Brain microvascular endothelial cell (primary cell): ENCODE results near the gene CDRT15.

Experiments used
- DNase-seq: peaks from one replicate; pipeline ENCODE4 v3.0.0-alpha.2; 2020
- H3K27ac ChIP-seq: fragments of 250-450 bp; sonication (Bioruptor Pico); 2 replicates; pipeline ENCODE4 v1.5.1; 2020; ENCODE audit warnings: mild to moderate bottlenecking, moderate library complexity
- H3K27me3 ChIP-seq: fragments of 250-450 bp; sonication (Bioruptor Pico); replicated peaks from 2 replicates; pipeline ENCODE4 v1.5.1; 2020; ENCODE audit warnings: mild to moderate bottlenecking
- H3K36me3 ChIP-seq: fragments of 250-450 bp; sonication (Bioruptor Pico); replicated peaks from 2 replicates; pipeline ENCODE4 v1.5.1; 2020; ENCODE audit warnings: mild to moderate bottlenecking
- H3K4me3 ChIP-seq: 2 replicates; pipeline ENCODE4 v1.5.1; 2011; ENCODE audit warnings: low read depth, mild to moderate bottlenecking, control low read depth, low read length, moderate library complexity
- in situ Hi-C: cut with HindIII; loops from 2 replicates; pipeline ENCODE4 v1.10.0; 2017; ENCODE audit warnings: low sequenced_read_pairs, low pct_ligation_motif_present
- TF ChIP-seq, protein P1 (sequence below): IDR thresholded peaks from 2 replicates; pipeline ENCODE4 v1.5.1; 2011; ENCODE audit warnings: low read depth, mild to moderate bottlenecking, moderate library complexity, low read length, control low read depth, inconsistent platforms; ENCODE audit errors: missing control alignments

The CDRT15 gene

DNA sequence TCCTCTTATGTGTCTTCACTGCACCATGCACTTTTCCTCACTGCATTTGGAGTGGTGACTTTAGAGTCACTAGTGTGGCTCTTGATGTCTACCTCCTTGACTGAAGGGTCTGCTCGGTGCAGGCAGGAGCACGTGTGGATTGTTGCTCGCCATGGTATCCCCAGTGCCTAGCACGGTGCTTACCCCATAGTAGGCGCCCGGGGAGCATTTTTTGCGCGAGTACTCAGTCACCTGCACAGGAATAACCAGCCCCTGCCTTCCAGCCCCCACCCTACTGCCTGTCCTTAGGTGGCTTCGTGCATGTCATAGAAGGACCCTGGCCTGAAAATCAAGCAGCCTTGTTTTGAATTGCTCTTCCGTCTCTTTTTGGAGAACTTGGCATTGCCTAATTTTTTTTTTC, 31.3 kb downstream of the CDRT15 start:
- H3K4me3 ChIP-seq, result no peak overlapping the region
- no peaks in the 10 kb centered on the region for H3K36me3 ChIP-seq
- in situ Hi-C loops, result no loop called here
- no peaks in the 10 kb centered on the region for H3K27me3 ChIP-seq
- no peak overlapping the region for H3K27ac ChIP-seq
- DNase-seq, result no peak
- TF ChIP-seq, protein P1, sequence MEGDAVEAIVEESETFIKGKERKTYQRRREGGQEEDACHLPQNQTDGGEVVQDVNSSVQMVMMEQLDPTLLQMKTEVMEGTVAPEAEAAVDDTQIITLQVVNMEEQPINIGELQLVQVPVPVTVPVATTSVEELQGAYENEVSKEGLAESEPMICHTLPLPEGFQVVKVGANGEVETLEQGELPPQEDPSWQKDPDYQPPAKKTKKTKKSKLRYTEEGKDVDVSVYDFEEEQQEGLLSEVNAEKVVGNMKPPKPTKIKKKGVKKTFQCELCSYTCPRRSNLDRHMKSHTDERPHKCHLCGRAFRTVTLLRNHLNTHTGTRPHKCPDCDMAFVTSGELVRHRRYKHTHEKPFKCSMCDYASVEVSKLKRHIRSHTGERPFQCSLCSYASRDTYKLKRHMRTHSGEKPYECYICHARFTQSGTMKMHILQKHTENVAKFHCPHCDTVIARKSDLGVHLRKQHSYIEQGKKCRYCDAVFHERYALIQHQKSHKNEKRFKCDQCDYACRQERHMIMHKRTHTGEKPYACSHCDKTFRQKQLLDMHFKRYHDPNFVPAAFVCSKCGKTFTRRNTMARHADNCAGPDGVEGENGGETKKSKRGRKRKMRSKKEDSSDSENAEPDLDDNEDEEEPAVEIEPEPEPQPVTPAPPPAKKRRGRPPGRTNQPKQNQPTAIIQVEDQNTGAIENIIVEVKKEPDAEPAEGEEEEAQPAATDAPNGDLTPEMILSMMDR, result no peak

DNA sequence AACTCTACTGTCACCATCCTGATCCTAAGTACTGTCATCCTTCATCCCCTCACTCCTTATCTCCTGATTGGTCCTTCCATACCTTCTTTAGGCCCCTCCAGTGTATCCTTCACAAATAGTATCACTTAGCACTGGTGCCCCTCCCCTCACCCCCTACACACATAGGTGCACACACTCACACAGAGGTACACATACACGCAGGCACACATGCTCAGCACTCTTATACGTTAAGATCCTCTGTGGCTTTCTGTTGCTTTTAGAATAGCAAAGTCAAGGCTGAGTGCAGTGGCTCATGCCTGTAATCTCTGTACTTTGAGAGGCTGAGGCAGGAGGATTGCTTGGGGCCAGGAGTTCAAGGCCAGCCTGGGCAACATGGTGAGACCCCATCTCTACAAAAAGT, 32.1 kb downstream of the CDRT15 start:
- no peaks in the 10 kb centered on the region for H3K36me3 ChIP-seq
- H3K4me3 ChIP-seq, result no peak overlapping the region
- TF ChIP-seq, protein P1, result no peak
- no peaks in the 10 kb centered on the region for H3K27me3 ChIP-seq
- no peak overlapping the region for H3K27ac ChIP-seq
- no peak for DNase-seq
- in situ Hi-C loops, result no loop called here

DNA sequence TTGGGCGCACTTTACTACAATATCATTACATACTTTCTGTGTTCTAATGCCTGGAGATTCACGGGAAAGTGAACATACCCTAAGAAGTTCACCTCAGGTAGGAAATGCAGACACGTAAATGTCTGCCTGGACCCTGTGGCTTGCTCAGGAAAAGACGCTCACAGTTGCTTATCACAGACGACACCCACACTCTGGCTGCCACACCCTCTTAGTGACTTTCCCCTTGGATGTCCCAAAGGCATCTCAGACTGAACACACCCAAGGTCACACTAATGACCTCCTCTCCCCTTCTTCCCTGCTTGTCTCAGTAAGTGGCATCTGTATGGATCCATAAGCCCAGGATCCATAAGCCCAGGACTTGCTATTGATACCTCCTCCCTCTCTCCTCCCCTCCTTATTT, 32.6 kb downstream of the CDRT15 start:
- Histone ChIP-seq H3K36me3 (no peaks in the 10 kb centered on the region), H3K27ac (no peak overlapping the region), H3K27me3 (no peaks in the 10 kb centered on the region), H3K4me3 (no peak overlapping the region)
- in situ Hi-C loops, result no loop called here
- DNase-seq, result no peak
- TF ChIP-seq, protein P1, result no peak

DNA sequence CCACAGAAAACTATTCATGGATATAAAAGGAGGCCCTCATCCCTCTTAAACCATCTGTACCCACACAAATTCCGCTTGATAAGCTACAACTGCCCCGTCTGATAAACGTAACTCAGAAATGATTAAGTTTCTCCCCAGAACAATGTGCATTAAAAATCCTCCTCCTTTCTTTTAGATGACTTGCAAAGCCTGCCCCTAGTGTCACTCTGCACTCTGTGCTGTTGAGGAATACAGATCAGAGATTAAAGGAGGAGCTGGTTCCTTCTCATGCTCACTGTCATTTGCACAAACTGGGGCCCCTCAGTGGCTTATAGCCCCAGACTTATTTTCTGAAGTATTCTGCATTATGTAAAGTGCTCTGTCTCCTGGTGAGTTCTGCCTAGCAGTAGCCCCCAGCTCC, 33.3 kb downstream of the CDRT15 start:
- in situ Hi-C loops, result no loop called here
- no peak overlapping the region for H3K27ac ChIP-seq

DNA sequence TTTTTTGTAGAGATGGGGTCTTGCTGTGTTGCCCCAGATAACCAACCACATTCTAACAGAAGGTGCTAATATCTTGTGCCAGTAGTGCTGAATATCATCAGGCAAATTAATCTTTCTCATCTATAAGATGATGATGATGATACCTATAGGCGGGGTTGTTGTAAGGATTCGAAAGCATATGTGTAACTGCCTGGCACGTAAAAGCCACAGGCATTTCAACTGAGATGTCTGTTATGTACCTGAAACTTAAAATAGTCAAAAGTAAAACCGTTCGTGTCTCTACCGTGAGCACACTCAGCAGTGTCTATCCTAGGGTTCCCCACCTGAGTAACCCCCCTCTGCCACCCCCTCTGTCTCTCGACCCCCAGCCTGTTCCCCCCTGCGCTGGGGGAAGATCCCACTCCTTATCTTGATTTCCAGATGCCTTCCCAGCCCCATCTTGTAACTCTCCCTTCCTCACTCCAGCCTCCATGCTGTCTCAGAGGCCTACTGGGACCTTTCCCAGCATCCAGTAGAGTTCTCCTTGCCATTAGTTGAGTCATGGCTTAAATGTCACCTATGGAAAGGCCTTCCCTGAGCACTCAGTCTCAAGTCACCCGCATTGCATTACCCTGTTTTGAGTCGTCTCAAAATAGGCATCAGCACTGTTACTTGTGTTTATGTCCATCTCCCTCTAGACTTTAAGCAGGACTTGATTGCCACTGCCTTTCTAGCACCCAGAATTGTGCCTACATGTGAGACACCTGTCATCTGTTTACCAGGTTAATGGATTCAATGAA, 34.1 kb downstream of the CDRT15 start:
- no peak for DNase-seq
- Histone ChIP-seq H3K4me3 (no peak overlapping the region), H3K27me3 (no peaks in the 10 kb centered on the region), H3K36me3 (no peaks in the 10 kb centered on the region), H3K27ac (no peak overlapping the region)
- TF ChIP-seq, protein P1, result no peak
- in situ Hi-C loops, result no loop called here

More for the DNA sequence above, 33.3 kb downstream of the CDRT15 start:
- H3K27me3 ChIP-seq, result no peaks in the 10 kb centered on the region
- no peak for DNase-seq
- no peaks in the 10 kb centered on the region for H3K36me3 ChIP-seq
- no peak overlapping the region for H3K4me3 ChIP-seq
- TF ChIP-seq, protein P1, result peak; percentile 53

DNA sequence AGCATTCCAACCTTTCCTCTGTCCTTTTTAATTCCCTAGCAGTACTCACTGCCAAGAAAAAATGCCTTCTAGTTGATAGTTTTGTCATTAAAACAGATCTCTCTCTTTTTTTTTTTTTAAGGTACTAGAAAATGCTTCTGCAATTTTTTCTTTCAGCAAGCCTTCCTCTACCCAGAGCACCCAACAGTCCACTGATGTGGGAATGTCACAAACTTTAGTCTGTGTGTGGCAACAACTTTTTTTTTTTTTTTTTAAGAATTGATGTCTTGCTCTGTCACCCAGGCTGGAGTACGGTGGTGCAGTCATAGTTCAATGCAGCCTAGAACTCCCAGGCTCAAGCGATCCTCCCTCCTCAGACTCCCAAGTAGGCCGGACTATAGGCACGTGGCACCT, 34.7 kb downstream of the CDRT15 start:
- in situ Hi-C loops, result no loop called here
- no peak overlapping the region for H3K27ac ChIP-seq
- H3K36me3 ChIP-seq, result no peaks in the 10 kb centered on the region
- TF ChIP-seq, protein P1, result no peak
- no peaks in the 10 kb centered on the region for H3K27me3 ChIP-seq
- no peak for DNase-seq
- H3K4me3 ChIP-seq, result no peak overlapping the region
